IPS-18a (cell line): ENCODE measurements around the gene TRIM29.
"Not testable (repeated sequence)": the region's sequence is repeated elsewhere in the genome, so short reads cannot be mapped to it uniquely, and the experiment has no call there.

Experiments used
- H3K27ac ChIP-seq: one replicate; pipeline ENCODE4 v1.5.1; 2013; ENCODE audit warnings: low read length
- H3K27me3 ChIP-seq: one replicate; pipeline ENCODE4 v1.6.1; 2013; ENCODE audit warnings: mild to moderate bottlenecking, low read length; ENCODE audit not compliant: control insufficient read depth, insufficient read depth
- H3K36me3 ChIP-seq: one replicate; pipeline ENCODE4 v1.6.1; 2013; ENCODE audit warnings: low read depth, low read length; ENCODE audit not compliant: control insufficient read depth
- H3K4me1 ChIP-seq: one replicate; pipeline ENCODE4 v1.6.1; 2013; ENCODE audit warnings: low read depth, low read length; ENCODE audit not compliant: control insufficient read depth
- H3K4me3 ChIP-seq: one replicate; pipeline ENCODE4 v1.5.1; 2013; ENCODE audit warnings: low read length
- H3K9ac ChIP-seq: one replicate; pipeline ENCODE4 v1.6.1; 2013; ENCODE audit warnings: mild to moderate bottlenecking, low read length, moderate library complexity
- H3K9me3 ChIP-seq: one replicate; pipeline ENCODE4 v1.6.1; 2013; ENCODE audit warnings: low read depth, low read length; ENCODE audit not compliant: control insufficient read depth

TRIM29 gene

GRCh38 chr11:120143472-120143871 lies 5.6 kb upstream of the TRIM29 start:
- not testable (repeated sequence) for H3K9me3 ChIP-seq, H3K9ac ChIP-seq, H3K4me1 ChIP-seq, H3K4me3 ChIP-seq, H3K27me3 ChIP-seq, H3K27ac ChIP-seq, H3K36me3 ChIP-seq

GRCh38 chr11:120142441-120143100 lies 4.7 kb upstream of the TRIM29 start:
- no peaks in the 10 kb centered on the region for H3K9me3 ChIP-seq
- no peak overlapping the region for H3K27ac ChIP-seq
- H3K27me3 ChIP-seq = peaks cover 4% of the 10 kb centered on the region
- H3K4me3 ChIP-seq = no peak overlapping the region
- H3K36me3 ChIP-seq = no peaks in the 10 kb centered on the region
- H3K9ac ChIP-seq = no peak overlapping the region
- peaks cover 3% of the 10 kb centered on the region for H3K4me1 ChIP-seq

- no peak overlapping the region for H3K9ac ChIP-seq
- H3K27ac ChIP-seq = no peak overlapping the region
- H3K4me3 ChIP-seq = no peak overlapping the region
- H3K9me3 ChIP-seq = no peaks in the 10 kb centered on the region
- peaks cover 4% of the 10 kb centered on the region for H3K27me3 ChIP-seq
- peaks cover 3% of the 10 kb centered on the region for H3K4me1 ChIP-seq
- no peaks in the 10 kb centered on the region for H3K36me3 ChIP-seq
Observed at GRCh38 chr11:120141768-120142423, 4.0 kb upstream of the TRIM29 start.

- peaks cover 4% of the 10 kb centered on the region for H3K27me3 ChIP-seq
Observed at GRCh38 chr11:120141113-120141767, 3.3 kb upstream of the TRIM29 start.

GRCh38 chr11:120139316-120140069 lies 1.6 kb upstream of the TRIM29 start:
- H3K4me1 ChIP-seq = peaks cover 3% of the 10 kb centered on the region
- peaks cover 4% of the 10 kb centered on the region for H3K27me3 ChIP-seq
- H3K4me3 ChIP-seq = no peak overlapping the region
- H3K9ac ChIP-seq = no peak overlapping the region
- H3K9me3 ChIP-seq = no peaks in the 10 kb centered on the region
- H3K36me3 ChIP-seq = no peaks in the 10 kb centered on the region
- no peak overlapping the region for H3K27ac ChIP-seq

More at GRCh38 chr11:120141113-120141767, 3.3 kb upstream of the TRIM29 start:
- Histone ChIP-seq H3K4me1 (peaks cover 3% of the 10 kb centered on the region), H3K4me3 (no peak overlapping the region), H3K9me3 (no peaks in the 10 kb centered on the region), H3K9ac (no peak overlapping the region), H3K27ac (no peak overlapping the region), H3K36me3 (no peaks in the 10 kb centered on the region)

- Histone ChIP-seq H3K27me3 (peaks cover 4% of the 10 kb centered on the region), H3K4me1 (peaks cover 3% of the 10 kb centered on the region), H3K9ac (no peak overlapping the region)
Observed at GRCh38 chr11:120137187-120137610, 714 bp downstream of the TRIM29 start.

GRCh38 chr11:120136356-120136755 lies 1.6 kb downstream of the TRIM29 start:
- Histone ChIP-seq H3K36me3 (no peaks in the 10 kb centered on the region), H3K9me3 (no peaks in the 10 kb centered on the region), H3K4me1 (peaks cover 3% of the 10 kb centered on the region), H3K4me3 (no peak overlapping the region), H3K9ac (no peak overlapping the region), H3K27ac (no peak overlapping the region), H3K27me3 (peaks cover 4% of the 10 kb centered on the region)

More at GRCh38 chr11:120137187-120137610, 714 bp downstream of the TRIM29 start:
- Histone ChIP-seq H3K36me3 (no peaks in the 10 kb centered on the region), H3K4me3 (no peak overlapping the region), H3K9me3 (no peaks in the 10 kb centered on the region), H3K27ac (no peak overlapping the region)

GRCh38 chr11:120135838-120136237 lies 2.1 kb downstream of the TRIM29 start:
- H3K36me3 ChIP-seq = no peaks in the 10 kb centered on the region
- H3K27ac ChIP-seq = no peak overlapping the region
- H3K27me3 ChIP-seq = peaks cover 4% of the 10 kb centered on the region
- no peaks in the 10 kb centered on the region for H3K9me3 ChIP-seq
- H3K4me3 ChIP-seq = no peak overlapping the region
- no peak overlapping the region for H3K9ac ChIP-seq
- H3K4me1 ChIP-seq = peaks cover 3% of the 10 kb centered on the region

- H3K9ac ChIP-seq = no peak overlapping the region
- peaks cover 4% of the 10 kb centered on the region for H3K27me3 ChIP-seq
- H3K27ac ChIP-seq = no peak overlapping the region
- no peak overlapping the region for H3K4me3 ChIP-seq
- no peaks in the 10 kb centered on the region for H3K36me3 ChIP-seq
- H3K4me1 ChIP-seq = peaks cover 3% of the 10 kb centered on the region
- H3K9me3 ChIP-seq = no peaks in the 10 kb centered on the region
Observed at GRCh38 chr11:120134931-120135228, 3.0 kb downstream of the TRIM29 start.

- no peak overlapping the region for H3K9ac ChIP-seq
- no peaks in the 10 kb centered on the region for H3K36me3 ChIP-seq
- no peak overlapping the region for H3K4me3 ChIP-seq
- no peaks in the 10 kb centered on the region for H3K9me3 ChIP-seq
- H3K27me3 ChIP-seq = peaks cover 4% of the 10 kb centered on the region
- no peaks in the 10 kb centered on the region for H3K4me1 ChIP-seq
- no peak overlapping the region for H3K27ac ChIP-seq
Observed at GRCh38 chr11:120134106-120134930, 3.6 kb downstream of the TRIM29 start.
